Activated T-cell treated with anti-CD3 and anti-CD28 coated beads, Interleukin-2, amount 50 U/mL, for 48 hours (primary cell): ENCODE measurements around the gene TTC39A.
"Not testable (repeated sequence)": the region's sequence is repeated elsewhere in the genome, so short reads cannot be mapped to it uniquely, and the experiment has no call there.

Experiments used
- DNase-seq, 2 experiments: peaks; one replicate each; pipeline ENCODE4 v3.0.0-alpha.2; 2020

The TTC39A gene

DNA sequence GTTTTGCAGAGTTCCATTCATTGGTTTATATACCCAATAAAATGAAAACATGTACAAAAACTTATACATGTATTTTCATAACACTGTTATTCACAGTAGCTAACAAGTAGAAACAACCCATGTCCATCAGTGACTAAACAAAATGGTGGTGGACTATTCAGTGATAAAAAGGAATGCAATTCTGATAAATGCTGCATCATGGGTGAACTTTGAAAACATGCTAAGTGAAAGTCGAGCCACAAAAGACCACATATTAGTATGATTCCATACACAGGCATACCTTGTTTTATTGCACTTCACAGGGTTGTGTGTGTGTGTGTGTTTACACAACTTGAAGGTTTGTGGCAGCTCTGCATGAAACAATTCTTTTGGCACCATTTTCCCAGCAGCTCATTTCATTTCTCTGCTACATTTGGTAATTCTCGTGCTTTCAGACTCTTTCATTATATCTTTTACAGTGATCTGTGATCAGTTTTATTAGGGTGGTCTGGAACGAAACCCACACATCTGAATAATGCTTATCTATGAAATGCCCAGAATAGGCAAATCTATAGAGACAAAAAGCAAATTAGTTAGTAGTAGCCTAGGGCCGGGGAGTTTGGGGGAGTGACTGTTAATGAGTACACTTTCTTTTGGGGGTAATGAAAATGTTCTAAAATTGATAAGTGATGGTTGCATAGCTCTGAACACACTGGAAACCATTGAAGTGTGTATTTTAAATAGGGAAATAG lies 67.0 kb downstream of the TTC39A start:
- DNase-seq = no peak

DNA sequence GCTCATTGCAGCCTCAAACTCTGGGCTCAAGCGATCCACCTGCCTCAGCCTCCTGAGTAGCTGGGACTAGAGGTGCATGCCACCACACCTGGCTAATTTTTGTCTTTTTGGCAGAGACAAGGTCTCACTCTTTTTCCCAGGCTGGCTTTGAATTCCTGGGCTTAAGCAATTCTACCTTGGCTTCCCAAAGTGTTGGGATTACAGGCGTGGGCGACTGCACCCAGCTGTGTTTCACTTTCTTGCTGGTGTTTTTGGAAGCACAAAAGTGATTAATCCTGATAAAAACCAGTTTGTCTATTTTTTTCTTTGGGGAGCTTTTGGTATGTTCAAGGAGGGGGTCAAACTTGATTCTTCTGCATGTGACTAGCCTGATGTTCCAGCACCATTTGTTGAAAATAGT lies 75.0 kb downstream of the TTC39A start:
- DNase-seq = no peak

DNA sequence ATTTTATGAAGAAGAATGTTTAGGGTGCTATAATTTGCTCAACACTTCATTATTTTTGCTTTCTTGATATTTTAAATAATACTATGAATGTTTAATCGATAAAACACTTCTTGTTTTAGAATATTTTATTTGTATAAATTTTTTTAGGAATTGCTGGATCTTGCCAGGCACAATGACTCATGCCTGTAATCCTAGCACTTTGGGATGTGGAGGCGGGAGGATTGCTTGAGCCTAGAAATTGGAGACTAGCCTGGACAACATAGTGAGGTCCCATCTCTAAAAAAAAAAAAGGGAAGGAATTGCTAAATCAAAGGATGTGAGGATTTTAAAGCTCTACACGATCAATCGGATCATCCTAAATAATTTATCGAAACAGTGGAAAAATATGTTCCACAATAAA lies 76.7 kb downstream of the TTC39A start:
- DNase-seq = no peak

DNA sequence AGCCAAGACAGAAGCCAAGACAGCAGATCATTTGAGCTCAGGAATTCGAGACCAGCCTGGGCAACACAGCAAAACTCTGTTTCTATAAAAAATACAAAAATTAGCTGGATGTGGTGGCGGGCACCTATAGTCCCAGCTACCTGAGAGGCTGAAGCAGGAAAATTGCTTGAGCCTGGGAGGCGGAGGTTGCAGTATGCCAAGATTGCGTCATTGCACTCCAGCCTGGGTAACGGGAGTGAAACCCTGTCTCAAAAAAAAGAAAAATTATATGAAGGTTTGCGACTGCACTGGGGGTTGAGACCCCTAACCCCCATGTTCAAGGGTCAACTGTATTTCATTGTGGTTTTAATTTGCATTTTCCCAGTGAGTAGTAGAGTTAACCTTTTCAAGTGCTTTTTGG lies 78.0 kb downstream of the TTC39A start:
- DNase-seq = no peak

DNA sequence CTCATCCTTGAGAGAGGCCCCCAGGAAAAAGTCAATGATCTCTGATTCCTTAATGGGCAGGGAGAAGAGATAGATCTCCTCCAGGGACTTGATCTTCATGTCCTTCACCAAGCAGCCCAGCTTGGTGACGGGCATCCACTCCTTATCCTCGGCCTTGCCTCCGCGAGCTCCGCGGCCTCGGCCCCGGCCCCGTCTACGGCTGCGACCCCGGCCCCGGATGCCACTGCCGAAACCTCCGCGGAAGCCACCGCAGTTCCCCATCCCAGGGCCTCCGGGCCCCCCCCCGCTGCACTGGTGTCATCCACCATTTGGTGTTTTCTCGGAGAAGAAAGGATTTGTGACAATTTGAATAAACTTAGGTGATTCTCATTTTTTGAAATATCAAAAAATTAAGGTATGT lies 79.2 kb downstream of the TTC39A start:
- DNase-seq = not testable (repeated sequence)

DNA sequence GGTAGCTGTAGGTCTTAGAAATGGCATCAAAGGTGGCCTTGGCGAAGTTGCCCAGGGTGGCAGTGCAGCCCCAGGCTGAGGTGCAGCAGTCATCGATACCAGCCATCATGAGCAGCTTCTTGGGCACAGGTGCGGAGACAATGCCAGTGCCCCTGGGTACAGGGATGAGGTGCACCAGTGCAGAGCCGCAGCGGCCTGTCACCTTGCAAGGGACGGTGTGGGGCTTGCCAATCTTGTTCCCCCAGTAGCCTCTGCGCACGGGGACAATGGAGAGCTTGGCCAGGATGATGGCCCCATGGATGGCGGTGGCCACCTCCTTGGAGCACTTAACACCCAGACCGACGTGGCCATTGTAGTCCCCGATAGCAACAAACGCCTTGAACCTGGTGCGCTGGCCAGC lies 79.6 kb downstream of the TTC39A start:
- not testable (repeated sequence) for DNase-seq

DNA sequence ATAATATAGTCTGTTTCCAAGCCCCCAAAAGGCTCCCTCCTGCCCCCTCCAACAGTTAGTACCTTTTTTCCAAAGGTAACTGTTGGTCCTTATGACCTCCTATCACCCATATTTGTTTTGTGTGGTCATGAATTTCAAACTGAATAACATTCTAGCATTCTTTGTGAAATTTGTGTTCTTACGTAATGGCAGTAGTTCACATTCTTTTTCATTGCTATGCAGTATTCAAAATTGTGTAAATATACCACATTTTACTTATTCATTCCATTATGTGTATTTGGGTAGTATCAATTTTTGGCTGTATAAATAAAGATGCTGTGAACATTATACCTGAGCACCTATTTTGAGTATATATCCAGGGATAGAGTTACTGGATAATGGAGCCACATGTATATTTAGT lies 80.9 kb downstream of the TTC39A start:
- DNase-seq = no peak

DNA sequence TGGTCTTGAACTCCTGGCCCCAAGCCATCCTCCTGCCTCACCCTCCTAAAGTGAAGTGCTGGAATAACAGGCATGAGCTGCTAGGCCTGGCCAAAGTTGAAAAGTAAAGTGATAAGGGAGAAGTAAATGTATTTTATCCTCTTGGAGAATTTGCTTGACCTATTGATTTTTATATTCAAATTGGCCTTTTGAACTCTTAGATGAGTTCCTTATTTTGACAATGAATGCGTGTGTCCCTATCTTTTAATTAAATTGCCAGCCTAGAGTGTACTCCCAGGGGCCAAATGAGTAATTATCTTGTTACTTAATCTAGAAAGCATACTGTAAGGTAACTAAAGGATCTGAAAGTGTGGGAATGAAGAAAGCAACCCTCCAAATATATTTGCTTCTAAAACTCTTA lies 82.9 kb downstream of the TTC39A start:
- DNase-seq = no peak

DNA sequence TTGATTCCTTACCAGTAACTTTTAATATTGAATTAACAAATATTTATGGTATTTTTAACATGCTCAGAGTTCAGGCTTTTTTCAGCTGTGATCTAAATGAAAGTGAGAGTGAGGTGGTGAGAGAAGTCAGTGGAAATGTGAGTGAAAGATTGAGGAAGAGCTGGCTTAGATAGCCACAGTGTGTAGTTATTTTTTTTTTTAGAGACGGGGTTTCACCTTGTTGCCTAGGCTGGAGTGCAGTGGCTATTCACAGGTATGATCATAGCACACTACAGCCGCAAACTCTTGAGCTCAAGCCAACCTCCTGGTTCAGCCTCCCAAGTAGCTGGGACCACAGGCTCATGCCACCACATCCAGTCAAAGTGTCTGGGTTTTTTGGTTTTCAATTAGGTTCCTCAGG lies 83.3 kb downstream of the TTC39A start:
- no peak for DNase-seq

DNA sequence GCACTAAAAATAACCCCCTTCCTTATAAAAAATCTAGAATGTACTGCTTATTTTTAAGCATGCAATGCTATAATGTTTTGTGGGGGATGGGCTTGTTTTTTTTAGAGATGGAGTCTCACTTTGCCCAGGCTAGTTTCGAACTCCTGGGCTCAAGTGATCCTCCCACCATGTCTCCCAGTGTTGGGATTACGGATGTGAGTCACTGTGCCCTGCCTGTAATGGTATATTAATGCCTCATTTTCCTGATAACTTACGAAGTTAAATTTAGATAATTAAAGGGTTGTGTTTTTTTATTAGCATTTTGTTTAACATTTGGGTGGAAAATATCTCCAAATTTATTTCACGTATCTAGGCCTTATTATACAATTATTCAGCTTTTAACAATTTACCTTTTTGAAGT lies 87.8 kb downstream of the TTC39A start:
- DNase-seq = no peak

DNA sequence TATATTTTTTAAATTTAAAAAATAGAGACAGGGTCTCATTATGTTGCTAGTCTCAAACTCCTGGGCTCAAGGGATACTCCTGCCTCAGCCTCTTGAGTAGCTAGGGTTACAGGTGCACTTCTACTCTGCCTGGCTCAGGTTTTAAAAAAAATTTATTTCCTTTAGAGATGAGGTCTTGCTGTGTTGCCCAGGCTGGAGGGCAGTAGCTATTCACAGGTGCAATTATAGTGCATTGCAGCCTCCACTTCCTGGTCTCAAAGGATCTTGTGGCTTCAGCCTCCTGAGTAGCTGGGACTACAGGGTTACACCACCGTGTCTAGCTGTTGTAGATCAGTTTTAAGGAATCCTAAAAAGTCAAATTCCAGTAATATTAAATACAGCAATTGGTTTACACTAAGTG lies 89.2 kb downstream of the TTC39A start:
- no peak for DNase-seq

DNA sequence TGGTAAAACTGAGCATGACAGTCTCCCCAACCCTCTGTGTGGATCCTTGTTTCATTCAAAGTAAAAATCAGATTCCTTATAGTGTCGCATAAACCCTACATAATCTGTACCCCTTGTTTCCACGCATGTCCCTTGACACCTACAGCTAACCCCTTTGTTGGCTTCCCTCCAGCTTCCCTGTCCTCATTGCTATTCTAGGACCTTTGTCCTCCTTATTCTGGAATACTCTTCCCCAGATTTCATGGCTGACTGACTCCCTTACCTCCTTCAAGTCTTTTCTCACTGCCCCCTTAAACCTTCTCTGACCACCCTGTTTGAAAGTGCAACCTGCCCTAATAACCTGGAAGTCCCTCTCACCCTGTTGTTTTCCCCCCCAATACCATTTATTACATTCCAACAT lies 90.3 kb downstream of the TTC39A start:
- no peak for DNase-seq

DNA sequence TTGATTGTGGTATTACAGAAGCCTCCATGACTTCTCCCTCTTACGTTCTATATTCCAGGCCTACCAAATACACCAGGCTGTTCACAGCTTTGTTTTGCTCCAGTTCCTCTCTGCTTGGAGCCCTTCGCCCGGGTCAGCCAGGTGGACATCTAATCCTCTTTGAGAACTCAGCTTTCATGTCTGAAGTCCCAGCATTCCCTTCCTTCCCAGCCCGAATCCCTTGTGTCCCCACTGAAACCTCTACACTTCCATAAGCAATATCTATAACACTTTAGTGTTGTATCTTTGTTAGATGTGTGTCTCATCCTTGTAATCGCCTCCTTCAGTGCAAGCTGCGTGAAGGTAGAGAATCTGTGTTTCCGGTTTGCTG lies 92.3 kb downstream of the TTC39A start:
- DNase-seq = no peak

DNA sequence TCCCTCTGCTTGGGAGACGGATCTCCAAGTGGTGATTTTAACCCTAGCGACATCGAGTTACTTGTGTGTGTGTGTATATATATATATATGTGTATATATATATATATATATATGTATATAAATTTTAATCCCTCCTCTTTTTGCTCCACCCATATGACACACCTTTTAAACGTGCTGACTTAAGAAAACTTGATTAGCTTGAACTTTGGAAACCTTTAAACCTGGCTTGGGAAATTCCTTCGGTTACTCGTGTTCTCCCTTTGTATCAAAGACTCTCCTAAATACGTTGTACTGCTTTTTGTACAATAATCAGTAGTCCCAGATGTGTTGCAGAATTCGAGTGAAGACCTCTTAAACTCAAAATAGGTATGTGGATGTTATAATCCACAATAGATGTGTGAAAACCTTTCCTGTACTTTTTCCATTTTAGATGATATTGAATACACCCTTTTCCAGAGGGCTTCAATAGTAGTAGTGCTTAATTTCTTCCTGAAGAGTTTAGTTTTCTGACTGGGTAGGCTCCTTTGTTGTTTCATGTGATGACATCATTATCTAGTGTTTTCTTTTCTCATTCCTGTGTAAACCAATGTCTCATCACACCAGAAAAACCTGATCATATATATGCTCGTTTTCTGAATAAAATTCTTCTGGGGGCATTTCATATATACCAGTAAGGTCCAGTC lies 92.9 kb downstream of the TTC39A start:
- no peak for DNase-seq
